SK-N-SH (cell line): ENCODE measurements around the gene RFTN1.

Experiments used
- EZH2phosphoT487 ChIP-seq: fragments of 200-600 bp; sonication (generic); IDR thresholded peaks from 2 replicates; pipeline ENCODE4 v1.6.1; 2017; ENCODE audit warnings: low read depth, mixed run types, mild to moderate bottlenecking, antibody characterized with exemption, moderate library complexity, borderline replicate concordance
- FOXM1 ChIP-seq: IDR thresholded peaks from 2 replicates; pipeline ENCODE4 v1.4.0; 2012; ENCODE audit warnings: low read depth, mild to moderate bottlenecking
- GABPA ChIP-seq: IDR thresholded peaks from 2 replicates; pipeline ENCODE4 v1.4.0; 2012; ENCODE audit warnings: low read depth, mild to moderate bottlenecking
- RAD21 ChIP-seq: IDR thresholded peaks from 2 replicates; pipeline ENCODE4 v1.6.1; 2012; ENCODE audit warnings: mild to moderate bottlenecking, low read length
- TF ChIP-seq, protein P1 (sequence below): fragments of 200-600 bp; sonication (generic); IDR thresholded peaks from 2 replicates; pipeline ENCODE4 v1.6.1; 2017; ENCODE audit warnings: antibody characterized with exemption, mild to moderate bottlenecking, moderate library complexity

- TF ChIP-seq EZH2phosphoT487 (no peak), FOXM1 (no peak), GABPA (no peak), RAD21 (no peak)
- TF ChIP-seq, protein P1, sequence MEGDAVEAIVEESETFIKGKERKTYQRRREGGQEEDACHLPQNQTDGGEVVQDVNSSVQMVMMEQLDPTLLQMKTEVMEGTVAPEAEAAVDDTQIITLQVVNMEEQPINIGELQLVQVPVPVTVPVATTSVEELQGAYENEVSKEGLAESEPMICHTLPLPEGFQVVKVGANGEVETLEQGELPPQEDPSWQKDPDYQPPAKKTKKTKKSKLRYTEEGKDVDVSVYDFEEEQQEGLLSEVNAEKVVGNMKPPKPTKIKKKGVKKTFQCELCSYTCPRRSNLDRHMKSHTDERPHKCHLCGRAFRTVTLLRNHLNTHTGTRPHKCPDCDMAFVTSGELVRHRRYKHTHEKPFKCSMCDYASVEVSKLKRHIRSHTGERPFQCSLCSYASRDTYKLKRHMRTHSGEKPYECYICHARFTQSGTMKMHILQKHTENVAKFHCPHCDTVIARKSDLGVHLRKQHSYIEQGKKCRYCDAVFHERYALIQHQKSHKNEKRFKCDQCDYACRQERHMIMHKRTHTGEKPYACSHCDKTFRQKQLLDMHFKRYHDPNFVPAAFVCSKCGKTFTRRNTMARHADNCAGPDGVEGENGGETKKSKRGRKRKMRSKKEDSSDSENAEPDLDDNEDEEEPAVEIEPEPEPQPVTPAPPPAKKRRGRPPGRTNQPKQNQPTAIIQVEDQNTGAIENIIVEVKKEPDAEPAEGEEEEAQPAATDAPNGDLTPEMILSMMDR: no peak
Observed at GRCh38 chr3:16455001-16455400, 58.5 kb downstream of the RFTN1 start.
